ENCODE measurements around the gene ADAT3. TPM values are rescaled to one million over a fixed set of nuclear protein-coding genes. Genes with fewer than 3 reads are reported as not detected.

Gene ADAT3
- total RNA-seq, 6 donors from 2014 or later = 6.1 to 25.1 (median 12.0) TPM

DNA sequence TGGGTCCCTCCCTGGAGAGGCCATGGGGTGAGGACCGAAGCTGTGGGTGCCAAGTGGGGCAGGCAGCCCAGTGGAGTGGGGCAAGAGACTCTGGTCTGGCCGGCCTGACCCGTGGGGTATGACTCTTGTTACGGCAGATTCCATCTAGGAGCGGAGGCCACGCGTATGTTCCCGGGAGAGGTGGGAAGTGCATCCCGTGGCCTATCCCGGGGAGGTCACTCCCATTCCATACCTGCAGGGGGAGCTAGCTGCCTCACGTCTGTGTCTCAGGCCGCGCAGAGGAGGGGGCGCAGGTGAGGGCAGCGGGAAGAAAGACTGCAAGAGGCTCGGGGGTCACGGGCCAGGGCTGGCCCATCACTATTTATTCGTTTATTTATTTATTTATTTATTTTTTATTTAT lies 40.7 kb downstream of the ADAT3 start:
- H3K27me3 ChIP-seq = no peaks in the 10 kb centered on the region
- ATAC-seq (ENCODE audit: low FRiP score in 2 of 2) (no peak), DNase-seq (peak; percentile 51 to 66)
- no peaks in the 10 kb centered on the region for H3K9me3 ChIP-seq
- no peak overlapping the region for H3K27ac ChIP-seq
- peaks cover 22 to 49% (median 32%) of the 10 kb centered on the region in 4 donors for H3K4me1 ChIP-seq
- H3K36me3 ChIP-seq = peaks cover 0 to 11% (median 3%) of the 10 kb centered on the region in 4 donors
- no peak overlapping the region for H3K4me3 ChIP-seq
- 75 to 79% methylated on average over 14 to 16 of the region's 18 CpGs for WGBS, 2 donors
- TF ChIP-seq POLR2AphosphoS5 (IDR thresholded peaks at IDR 0.05) (peak in 1 of 2 donors; percentile 20), EP300 (IDR thresholded peaks at IDR 0.05) (no peak), POLR2A (IDR thresholded peaks at IDR 0.05) (no peak)
- TF ChIP-seq, protein P1, sequence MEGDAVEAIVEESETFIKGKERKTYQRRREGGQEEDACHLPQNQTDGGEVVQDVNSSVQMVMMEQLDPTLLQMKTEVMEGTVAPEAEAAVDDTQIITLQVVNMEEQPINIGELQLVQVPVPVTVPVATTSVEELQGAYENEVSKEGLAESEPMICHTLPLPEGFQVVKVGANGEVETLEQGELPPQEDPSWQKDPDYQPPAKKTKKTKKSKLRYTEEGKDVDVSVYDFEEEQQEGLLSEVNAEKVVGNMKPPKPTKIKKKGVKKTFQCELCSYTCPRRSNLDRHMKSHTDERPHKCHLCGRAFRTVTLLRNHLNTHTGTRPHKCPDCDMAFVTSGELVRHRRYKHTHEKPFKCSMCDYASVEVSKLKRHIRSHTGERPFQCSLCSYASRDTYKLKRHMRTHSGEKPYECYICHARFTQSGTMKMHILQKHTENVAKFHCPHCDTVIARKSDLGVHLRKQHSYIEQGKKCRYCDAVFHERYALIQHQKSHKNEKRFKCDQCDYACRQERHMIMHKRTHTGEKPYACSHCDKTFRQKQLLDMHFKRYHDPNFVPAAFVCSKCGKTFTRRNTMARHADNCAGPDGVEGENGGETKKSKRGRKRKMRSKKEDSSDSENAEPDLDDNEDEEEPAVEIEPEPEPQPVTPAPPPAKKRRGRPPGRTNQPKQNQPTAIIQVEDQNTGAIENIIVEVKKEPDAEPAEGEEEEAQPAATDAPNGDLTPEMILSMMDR (IDR thresholded peaks at IDR 0.05) = peak; percentile 44 to 61 (median 56)

DNA sequence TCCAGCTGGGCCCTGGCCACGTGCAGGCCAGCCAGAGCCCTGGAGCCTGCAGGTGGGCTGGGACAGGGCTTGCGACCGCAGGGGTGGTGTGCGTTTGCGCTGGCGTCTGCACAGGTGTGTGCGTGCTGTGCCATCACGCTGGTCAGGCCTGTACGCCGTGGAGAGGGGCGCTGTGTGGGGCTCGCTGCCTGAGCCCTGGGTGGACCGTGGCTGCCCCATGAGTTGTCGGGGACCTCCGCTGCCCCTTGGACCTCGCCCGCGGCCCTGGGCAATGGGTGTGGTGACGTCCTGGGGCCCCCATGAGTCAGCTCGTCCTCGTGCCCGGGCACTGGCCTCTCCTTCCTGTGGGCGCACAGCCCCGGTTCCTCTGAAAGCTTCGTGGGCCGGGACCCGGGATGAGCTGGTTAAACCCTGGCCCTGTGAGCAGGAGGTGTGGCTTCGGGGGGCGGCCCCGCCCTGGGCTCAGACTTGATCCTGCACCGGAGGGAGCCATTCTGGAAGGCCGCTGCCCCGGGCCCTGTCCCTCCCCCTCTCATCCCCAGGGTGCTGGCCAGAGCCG lies 42.5 kb downstream of the ADAT3 start:
- Histone ChIP-seq H3K9me3 (no peaks in the 10 kb centered on the region), H3K4me1 (peaks cover 17 to 44% (median 28%) of the 10 kb centered on the region in 4 donors), H3K27me3 (no peaks in the 10 kb centered on the region), H3K4me3 (no peak overlapping the region), H3K27ac (no peak overlapping the region), H3K36me3 (peaks cover 0 to 17% (median 6%) of the 10 kb centered on the region in 4 donors)
- WGBS, 2 donors = 69 to 77% methylated on average over 15 to 26 of the region's 34 CpGs
- ATAC-seq (ENCODE audit: low FRiP score in 2 of 2) (no peak), DNase-seq (peak in 1 of 2 donors; percentile 83)
- no peak for TF ChIP-seq POLR2AphosphoS5 (IDR thresholded peaks at IDR 0.05)
- no peak for TF ChIP-seq POLR2A (IDR thresholded peaks at IDR 0.05)
- TF ChIP-seq, protein P1 (IDR thresholded peaks at IDR 0.05) = no peak
- TF ChIP-seq EP300 (IDR thresholded peaks at IDR 0.05) = no peak

DNA sequence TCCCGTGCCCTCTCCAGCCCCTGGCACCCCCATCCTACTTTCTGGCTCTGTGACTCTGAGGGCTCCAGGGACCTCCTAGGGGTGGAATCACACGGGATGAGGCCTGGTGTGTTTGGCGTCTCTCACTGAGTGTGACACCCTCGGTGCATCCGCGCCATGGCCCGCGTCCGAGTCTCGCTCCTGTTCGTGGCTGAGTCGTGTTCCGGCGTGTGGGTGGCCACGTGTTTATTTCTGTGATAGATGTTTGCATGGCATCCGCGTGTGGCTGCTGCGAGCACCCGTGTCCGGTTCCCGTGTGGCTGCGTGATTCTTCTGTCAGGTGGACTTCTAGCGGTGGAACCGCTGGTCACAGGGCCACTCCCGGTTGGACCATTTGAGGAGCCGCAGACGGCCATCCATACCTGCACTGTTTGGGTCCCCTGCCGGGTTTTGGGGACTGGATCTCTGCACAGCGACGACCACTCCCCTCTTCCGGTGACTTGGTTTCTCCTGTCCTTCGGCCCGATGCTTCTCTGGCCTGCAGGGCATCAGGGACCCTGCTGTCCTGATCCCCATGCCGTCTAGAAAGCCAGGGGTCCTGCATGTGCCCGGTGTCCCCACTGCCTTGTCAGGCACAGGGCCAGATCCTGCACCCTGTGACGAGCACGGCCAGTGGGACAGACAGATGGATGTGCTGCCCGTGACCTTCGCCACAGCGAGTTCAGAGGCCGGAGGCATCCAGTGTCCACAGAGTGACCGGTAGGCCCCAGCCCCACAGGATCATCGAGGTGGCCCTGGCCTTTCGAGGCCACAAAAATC lies 44.3 kb downstream of the ADAT3 start:
- ATAC-seq (ENCODE audit: low FRiP score in 2 of 2) (no peak), DNase-seq (peak in 1 of 2 donors; percentile 79)
- peaks cover 0 to 31% (median 10%) of the 10 kb centered on the region in 4 donors for H3K4me1 ChIP-seq
- no peak overlapping the region for H3K27ac ChIP-seq
- no peak overlapping the region for H3K4me3 ChIP-seq
- no peaks in the 10 kb centered on the region for H3K9me3 ChIP-seq
- no peaks in the 10 kb centered on the region for H3K27me3 ChIP-seq
- 94 to 96% methylated on average over 44 of the region's 44 CpGs for WGBS, 2 donors
- TF ChIP-seq EP300 (IDR thresholded peaks at IDR 0.05) = no peak
- TF ChIP-seq POLR2A (IDR thresholded peaks at IDR 0.05) = no peak
- TF ChIP-seq POLR2AphosphoS5 (IDR thresholded peaks at IDR 0.05) = no peak
- TF ChIP-seq, protein P1 (IDR thresholded peaks at IDR 0.05) = no peak
- peaks cover 0 to 33% (median 16%) of the 10 kb centered on the region in 4 donors for H3K36me3 ChIP-seq

DNA sequence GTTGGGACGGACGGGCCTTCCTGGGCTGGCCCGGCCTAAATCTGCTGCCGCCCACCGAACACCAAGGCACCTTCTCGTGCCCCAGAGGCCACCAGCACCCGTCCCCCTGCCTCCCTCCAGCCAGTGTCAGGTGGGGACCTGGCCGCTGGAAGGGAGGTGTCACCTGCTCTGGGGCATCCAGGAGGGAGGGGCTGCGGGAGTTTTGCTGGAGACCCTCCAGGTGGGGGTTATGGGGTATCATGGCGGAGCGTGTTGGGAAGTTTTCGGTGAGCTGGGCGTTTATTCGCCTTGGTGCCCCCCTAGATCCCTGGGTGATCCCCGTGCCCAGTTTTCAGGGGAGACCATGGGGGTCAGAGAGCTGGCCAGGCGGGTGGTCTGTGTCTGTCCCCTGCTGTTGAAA lies 45.4 kb downstream of the ADAT3 start:
- no peak overlapping the region for H3K27ac ChIP-seq
- H3K9me3 ChIP-seq = no peaks in the 10 kb centered on the region
- H3K27me3 ChIP-seq = no peaks in the 10 kb centered on the region
- H3K36me3 ChIP-seq = peaks cover 0 to 42% (median 18%) of the 10 kb centered on the region in 4 donors
- WGBS, 2 donors = 95 to 97% methylated on average over 7 to 16 of the region's 16 CpGs
- TF ChIP-seq, protein P1 (IDR thresholded peaks at IDR 0.05) = no peak
- TF ChIP-seq POLR2AphosphoS5 (IDR thresholded peaks at IDR 0.05) (no peak), EP300 (IDR thresholded peaks at IDR 0.05) (no peak), POLR2A (IDR thresholded peaks at IDR 0.05) (no peak)
- DNase-seq (no peak), ATAC-seq (ENCODE audit: low FRiP score in 2 of 2) (no peak)
- peaks cover 0 to 21% (median 3%) of the 10 kb centered on the region in 4 donors for H3K4me1 ChIP-seq
- H3K4me3 ChIP-seq = no peak overlapping the region
